GM23338 (cell line): ENCODE results near the gene MYO1D. TPM values are rescaled to one million over a fixed set of nuclear protein-coding genes. Genes with fewer than 3 reads are reported as not detected.

Source experiments
- ATAC-seq: fragments of 200-7000 bp; cut with Tn5 transposase; 3 replicates; pipeline ENCODE4 v1.9.1; 2020
- DNase-seq: peaks from one replicate; pipeline ENCODE4 v3.0.0-alpha.2; 2015; ENCODE audit warnings: low spot score
- H2AFZ ChIP-seq: fragments of 200-600 bp; sonication (generic); 2 replicates; pipeline ENCODE4 v1.8.0; 2016; ENCODE audit warnings: antibody characterized with exemption, mild to moderate bottlenecking, moderate library complexity
- H3F3A ChIP-seq: fragments of 200-600 bp; sonication (generic); replicated peaks from 2 replicates; pipeline ENCODE4 v1.8.0; 2017; ENCODE audit warnings: antibody characterized with exemption, mixed run types, low read depth
- H3K27ac ChIP-seq: fragments of 200-600 bp; sonication (generic); 2 replicates; pipeline ENCODE4 v1.6.1; 2016; ENCODE audit warnings: low read depth
- H3K27me3 ChIP-seq: fragments of 200-600 bp; sonication (generic); 2 replicates; pipeline ENCODE4 v1.8.0; 2016; ENCODE audit warnings: mild to moderate bottlenecking, mixed run types, moderate library complexity; ENCODE audit not compliant: insufficient read depth
- H3K36me3 ChIP-seq: fragments of 200-600 bp; sonication (generic); 2 replicates; pipeline ENCODE4 v1.8.0; 2016; ENCODE audit warnings: mild to moderate bottlenecking; ENCODE audit not compliant: insufficient read depth
- H3K4me1 ChIP-seq: fragments of 200-600 bp; sonication (generic); 2 replicates; pipeline ENCODE4 v1.8.0; 2016; ENCODE audit warnings: mild to moderate bottlenecking, moderate library complexity; ENCODE audit not compliant: insufficient read depth
- H3K4me2 ChIP-seq: fragments of 200-600 bp; sonication (generic); 2 replicates; pipeline ENCODE4 v1.7.1; 2017; ENCODE audit warnings: mixed run types
- H3K4me3 ChIP-seq: fragments of 200-600 bp; sonication (generic); 2 replicates; pipeline ENCODE4 v1.6.1; 2016; ENCODE audit warnings: mixed run types
- H3K79me2 ChIP-seq: fragments of 200-600 bp; sonication (generic); replicated peaks from 2 replicates; pipeline ENCODE4 v1.8.0; 2017; ENCODE audit warnings: mild to moderate bottlenecking; ENCODE audit not compliant: insufficient read depth
- H3K9me2 ChIP-seq: fragments of 200-600 bp; sonication (generic); 2 replicates; pipeline ENCODE4 v1.8.0; 2017; ENCODE audit not compliant: insufficient read depth
- H4K20me1 ChIP-seq: fragments of 200-600 bp; sonication (generic); replicated peaks from 2 replicates; pipeline ENCODE4 v1.8.0; 2017; ENCODE audit warnings: mild to moderate bottlenecking; ENCODE audit not compliant: insufficient read depth
- H3K27ac Mint-ChIP-seq: 2 replicates; pipeline ENCODE4 v1.8.0; 2020; ENCODE audit warnings: inconsistent platforms, mild to moderate bottlenecking, moderate library complexity, mixed read lengths
- H3K27me3 Mint-ChIP-seq: 3 replicates; pipeline ENCODE4 v1.8.0; 2022; ENCODE audit warnings: low read depth, mild to moderate bottlenecking, moderate library complexity, mixed read lengths, inconsistent platforms; ENCODE audit not compliant: insufficient read depth, poor library complexity
- H3K36me3 Mint-ChIP-seq: 3 replicates; pipeline ENCODE4 v1.8.0; 2021; ENCODE audit warnings: low read depth, mild to moderate bottlenecking, inconsistent platforms, moderate library complexity, mixed read lengths
- H3K4me1 Mint-ChIP-seq: 3 replicates; pipeline ENCODE4 v1.8.0; 2020; ENCODE audit warnings: mild to moderate bottlenecking, inconsistent platforms, mixed read lengths
- H3K4me3 Mint-ChIP-seq: 3 replicates; pipeline ENCODE4 v1.8.0; 2021; ENCODE audit warnings: moderate library complexity, mild to moderate bottlenecking, inconsistent platforms, mixed read lengths
- H3K9me3 Mint-ChIP-seq: 3 replicates; pipeline ENCODE4 v1.8.0; 2020; ENCODE audit warnings: moderate library complexity, mild to moderate bottlenecking, inconsistent platforms, mixed read lengths
- CREB1 ChIP-seq: fragments of 250-450 bp; sonication (Bioruptor Pico); IDR thresholded peaks from 2 replicates; pipeline ENCODE4 v1.5.0; 2020; ENCODE audit warnings: low read depth, mild to moderate bottlenecking, moderate library complexity
- CTCF ChIP-seq, 2 experiments: fragments of 200-600 bp in 1 of 2; sonication (generic) in 1 of 2; conservative IDR thresholded peaks; 2 replicates each; pipeline versions ENCODE4 v1.5.1 to v1.6.1; 2016 to 2017; ENCODE audit warnings: antibody characterized with exemption in 2 of 2, low read depth in 2 of 2, mild to moderate bottlenecking in 2 of 2, moderate library complexity in 1 of 2
- ETS1 ChIP-seq: IDR thresholded peaks from 2 replicates; pipeline ENCODE4 v1.6.1; 2016; ENCODE audit warnings: antibody characterized with exemption
- EZH2 ChIP-seq: fragments of 200-600 bp; sonication (generic); IDR thresholded peaks from one replicate; pipeline ENCODE4 v1.8.0; 2017; ENCODE audit warnings: antibody characterized with exemption, mild to moderate bottlenecking, low read depth; ENCODE audit not compliant: unreplicated experiment
- JUNB ChIP-seq: IDR thresholded peaks from one replicate; pipeline ENCODE4 v1.6.1; 2016; ENCODE audit warnings: antibody characterized with exemption; ENCODE audit not compliant: unreplicated experiment
- NANOG ChIP-seq: IDR thresholded peaks from 2 replicates; pipeline ENCODE4 v1.6.1; 2016; ENCODE audit warnings: antibody characterized with exemption, borderline replicate concordance
- POLR2AphosphoS5 ChIP-seq: IDR thresholded peaks from 2 replicates; pipeline ENCODE4 v1.6.1; 2016; ENCODE audit warnings: antibody characterized with exemption, low read depth
- REST ChIP-seq: IDR thresholded peaks from one replicate; pipeline ENCODE4 v1.6.1; 2018; ENCODE audit warnings: antibody characterized with exemption; ENCODE audit not compliant: unreplicated experiment
- STAT1 ChIP-seq: IDR thresholded peaks from one replicate; pipeline ENCODE4 v1.6.1; 2016; ENCODE audit warnings: antibody characterized with exemption; ENCODE audit not compliant: unreplicated experiment
- ZNF114 ChIP-seq: fragments of 250-450 bp; sonication (Bioruptor Pico); IDR thresholded peaks from 2 replicates; pipeline ENCODE4 v1.5.0; 2020; ENCODE audit warnings: mild to moderate bottlenecking, moderate library complexity
- ZNF331 ChIP-seq: fragments of 250-450 bp; sonication (Bioruptor Pico); IDR thresholded peaks from 2 replicates; pipeline ENCODE4 v1.5.0; 2020; ENCODE audit warnings: low read depth, mild to moderate bottlenecking, moderate library complexity
- polyA plus RNA-seq: library from polyadenylated mRNA; unstranded; fragments of >200 nt; fragmentation: Nextera tagmentation; extraction: Ambion mirVana; gene quantifications from 2 replicates; pipeline ENCODE4 v1.2.1, GENCODE V29; 2016
- total RNA-seq: library from RNA; depleted of rRNA; stranded (reverse); fragments of >200 nt; shearing (Covaris generic); gene quantifications from 2 replicates; pipeline ENCODE4 v1.2.3, GENCODE V29; 2014

MYO1D gene
- total and polyA plus RNA-seq, 2 experiments from 2014 or later = 8.6 to 28.6 TPM

- H3K9me2 ChIP-seq = no peaks in the 10 kb centered on the region
- DNase-seq (no peak), ATAC-seq (no peak)
- H3K36me3 ChIP-seq = no peaks in the 10 kb centered on the region
- 0 out of 2 replicates have a peak, but pooled peaks cover 7% of the 10 kb centered on the region for H4K20me1 ChIP-seq
- H3K9me3 Mint-ChIP-seq = no peaks in the 10 kb centered on the region
- TF ChIP-seq CREB1 (CRISPR knock-in tag) (no peak), ETS1 (no peak), NANOG (no peak), JUNB (no peak)
- H3K79me2 ChIP-seq = peaks cover 11% of the 10 kb centered on the region
- no peak overlapping the region for H2AFZ ChIP-seq
- no peaks in the 10 kb centered on the region for H3K27me3 ChIP-seq
- H3K27ac ChIP-seq = no peak overlapping the region
- H3K4me3 ChIP-seq = no peak overlapping the region
- no peak overlapping the region for H3K27ac Mint-ChIP-seq
- peaks cover 6% of the 10 kb centered on the region for H3K4me1 ChIP-seq
- no peaks in the 10 kb centered on the region for H3F3A ChIP-seq
- no peak overlapping the region for H3K4me3 Mint-ChIP-seq
- no peak overlapping the region for H3K4me2 ChIP-seq
- no peaks in the 10 kb centered on the region for H3K36me3 Mint-ChIP-seq
- H3K4me1 Mint-ChIP-seq = peaks cover 13% of the 10 kb centered on the region
- H3K27me3 Mint-ChIP-seq = no peaks in the 10 kb centered on the region
Measured at GRCh38 chr17:32846143-32846542, 30.8 kb downstream of the MYO1D start.

GRCh38 chr17:32840241-32840640 lies 36.7 kb downstream of the MYO1D start:
- H3K79me2 ChIP-seq = 0 out of 2 replicates have a peak, but pooled peaks cover 2% of the 10 kb centered on the region
- Mint-ChIP-seq H3K4me3 (no peak overlapping the region), H3K36me3 (no peaks in the 10 kb centered on the region), H3K9me3 (no peaks in the 10 kb centered on the region), H3K27me3 (no peaks in the 10 kb centered on the region), H3K27ac (no peak overlapping the region), H3K4me1 (peaks cover 17% of the 10 kb centered on the region)
- H3K27me3 ChIP-seq = no peaks in the 10 kb centered on the region
- no peak overlapping the region for H3K4me3 ChIP-seq
- H3K4me1 ChIP-seq = peaks cover 6% of the 10 kb centered on the region
- no peak for DNase-seq
- H2AFZ ChIP-seq = no peak overlapping the region
- H3K4me2 ChIP-seq = no peak overlapping the region
- H3K27ac ChIP-seq = no peak overlapping the region
- ATAC-seq = no peak
- H3K36me3 ChIP-seq = no peaks in the 10 kb centered on the region
- no peaks in the 10 kb centered on the region for H4K20me1 ChIP-seq
- H3F3A ChIP-seq = no peaks in the 10 kb centered on the region
- H3K9me2 ChIP-seq = no peaks in the 10 kb centered on the region
- TF ChIP-seq JUNB (no peak), EZH2 (no peak), CTCF (conservative IDR thresholded peaks at IDR 0.05; ENCODE audit: low read depth in 2 of 2) (no peak), ZNF114 (no peak), REST (no peak), POLR2AphosphoS5 (no peak), CREB1 (CRISPR knock-in tag) (no peak), ZNF331 (no peak), ETS1 (no peak), STAT1 (no peak)
